HG02870 (cell line): Measurements from ENCODE around the gene HNRNPC.
"Not testable (repeated sequence)": the region's sequence is repeated elsewhere in the genome, so short reads cannot be mapped to it uniquely, and the experiment has no call there.

Source experiments
- ATAC-seq: cut with Tn5 transposase; IDR thresholded peaks from one replicate; pipeline ENCODE4 v1.9.1; 2021; ENCODE audit warnings: mild to moderate bottlenecking, moderate library complexity; ENCODE audit not compliant: unreplicated experiment

Gene HNRNPC

GRCh38 chr14:21213652-21214051, 55.6 kb downstream of the HNRNPC start:
- ATAC-seq, result no peak

GRCh38 chr14:21212824-21213223, 56.4 kb downstream of the HNRNPC start:
- not testable (repeated sequence) for ATAC-seq

GRCh38 chr14:21211509-21211908, 57.7 kb downstream of the HNRNPC start:
- no peak for ATAC-seq

- no peak for ATAC-seq
Measured at GRCh38 chr14:21210023-21210422, 59.2 kb downstream of the HNRNPC start.

- no peak for ATAC-seq
Measured at GRCh38 chr14:21209185-21209584, 60.1 kb downstream of the HNRNPC start.

GRCh38 chr14:21208554-21208953, 60.7 kb downstream of the HNRNPC start:
- ATAC-seq, result no peak

GRCh38 chr14:21206753-21207684, 62.2 kb downstream of the HNRNPC start:
- ATAC-seq, result no peak

GRCh38 chr14:21205678-21206581, 63.3 kb downstream of the HNRNPC start:
- ATAC-seq, result no peak

- no peak for ATAC-seq
Measured at GRCh38 chr14:21205026-21205677, 64.1 kb downstream of the HNRNPC start.

- no peak for ATAC-seq
Measured at GRCh38 chr14:21204167-21205025, 64.8 kb downstream of the HNRNPC start.

GRCh38 chr14:21203470-21204166, 65.6 kb downstream of the HNRNPC start:
- no peak for ATAC-seq

GRCh38 chr14:21202463-21203358, 66.5 kb downstream of the HNRNPC start:
- no peak for ATAC-seq

- ATAC-seq, result no peak
Measured at GRCh38 chr14:21201732-21202462, 67.3 kb downstream of the HNRNPC start.

- no peak for ATAC-seq
Measured at GRCh38 chr14:21200752-21201461, 68.3 kb downstream of the HNRNPC start.

GRCh38 chr14:21199611-21200560, 69.4 kb downstream of the HNRNPC start:
- ATAC-seq, result no peak
